ENCODE measurements around the gene ATAD3A.
A peak's percentile ranks its signal among the peaks of the same experiment; 100 is the strongest.

ATAD3A gene

DNA sequence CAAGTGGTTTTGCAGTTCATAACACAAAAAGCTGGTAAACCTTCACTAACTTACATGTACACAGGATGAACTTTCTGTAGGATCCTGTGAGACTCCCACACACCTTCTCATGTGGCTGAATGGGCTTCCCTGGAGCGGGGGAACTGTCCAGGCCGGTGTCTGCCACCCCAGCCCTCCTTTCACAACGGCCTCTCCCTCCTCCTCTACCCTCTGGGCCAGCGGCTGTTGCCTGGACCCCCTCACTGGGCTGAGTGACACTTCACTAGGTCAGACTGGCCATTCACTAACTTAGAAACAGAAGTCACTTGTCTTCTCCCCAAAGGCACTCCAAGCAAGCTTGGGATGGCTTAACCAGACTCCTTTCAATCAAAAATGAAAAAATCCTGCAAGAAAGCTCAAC, 46.6 kb downstream of the ATAD3A start:
- DNase-seq = no peak

DNA sequence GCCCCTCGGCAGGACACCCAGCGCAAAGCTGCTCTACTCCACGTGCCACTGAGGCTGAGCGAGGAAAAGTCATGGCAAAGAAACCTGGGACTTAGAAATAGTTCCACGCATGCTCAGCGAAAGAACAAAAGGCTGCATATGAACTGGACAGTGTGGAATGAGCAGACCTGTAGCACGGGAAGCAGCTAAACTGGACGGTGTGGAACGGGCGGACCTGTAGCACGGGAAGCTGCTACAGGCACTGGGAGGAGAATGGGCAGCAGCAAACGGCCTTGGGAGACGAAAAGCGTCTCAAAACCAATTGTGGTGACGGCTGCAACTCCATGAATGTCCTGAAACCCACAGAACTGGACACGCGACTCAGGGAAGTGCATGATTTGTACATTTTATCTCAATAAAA, 47.1 kb downstream of the ATAD3A start:
- no peak for DNase-seq

DNA sequence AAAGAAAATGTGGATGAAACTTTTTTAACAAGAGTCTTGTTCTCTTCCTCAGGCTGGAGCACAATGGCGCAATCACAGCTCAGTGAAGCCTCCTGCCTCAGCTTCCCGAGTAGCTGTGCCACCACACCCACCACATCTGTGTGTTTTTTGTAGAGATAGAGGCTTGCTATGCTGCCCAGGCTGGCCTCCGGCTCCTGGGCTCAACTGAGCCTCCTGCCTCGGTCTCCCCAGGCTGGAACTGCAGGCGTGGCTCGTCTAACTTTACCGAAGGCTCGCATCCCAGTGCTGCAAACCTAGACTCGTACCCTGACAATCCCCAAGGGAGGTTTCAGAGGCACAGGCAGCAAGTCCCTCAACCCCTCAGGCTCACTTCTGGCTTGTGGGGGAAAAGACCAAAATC, 48.2 kb downstream of the ATAD3A start:
- DNase-seq = no peak

DNA sequence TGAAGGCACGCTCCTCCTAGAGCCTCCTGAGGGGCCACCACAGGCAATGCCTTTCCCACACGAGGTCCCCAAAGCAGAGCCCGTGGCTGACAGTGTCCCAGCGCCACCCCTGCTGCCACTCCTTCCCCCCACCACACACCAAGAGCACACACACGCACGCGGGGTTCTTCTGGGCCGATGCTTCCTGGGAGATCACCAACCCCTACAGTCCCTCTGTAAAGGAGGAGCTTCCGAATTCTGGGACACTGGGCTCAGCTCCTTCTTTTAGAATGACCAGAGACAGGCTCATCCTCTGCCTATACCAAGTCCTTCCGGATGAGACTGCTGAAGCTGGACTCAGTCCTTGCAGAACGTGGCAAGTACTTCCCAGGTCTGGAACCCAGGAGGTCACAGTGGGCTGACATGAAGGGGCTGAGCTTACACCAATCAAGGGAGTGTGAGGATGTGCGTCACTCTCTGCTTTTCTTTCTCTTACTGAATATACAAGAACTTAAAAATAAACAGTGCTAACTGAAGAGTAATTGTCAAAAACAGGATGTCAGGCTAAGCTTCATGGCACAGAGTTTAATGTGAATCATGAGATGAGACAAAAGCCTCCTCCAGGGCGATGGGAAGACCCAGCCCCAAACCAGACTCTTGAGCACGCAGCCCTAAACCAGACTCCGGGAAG, 50.0 kb downstream of the ATAD3A start:
- no peak for DNase-seq

DNA sequence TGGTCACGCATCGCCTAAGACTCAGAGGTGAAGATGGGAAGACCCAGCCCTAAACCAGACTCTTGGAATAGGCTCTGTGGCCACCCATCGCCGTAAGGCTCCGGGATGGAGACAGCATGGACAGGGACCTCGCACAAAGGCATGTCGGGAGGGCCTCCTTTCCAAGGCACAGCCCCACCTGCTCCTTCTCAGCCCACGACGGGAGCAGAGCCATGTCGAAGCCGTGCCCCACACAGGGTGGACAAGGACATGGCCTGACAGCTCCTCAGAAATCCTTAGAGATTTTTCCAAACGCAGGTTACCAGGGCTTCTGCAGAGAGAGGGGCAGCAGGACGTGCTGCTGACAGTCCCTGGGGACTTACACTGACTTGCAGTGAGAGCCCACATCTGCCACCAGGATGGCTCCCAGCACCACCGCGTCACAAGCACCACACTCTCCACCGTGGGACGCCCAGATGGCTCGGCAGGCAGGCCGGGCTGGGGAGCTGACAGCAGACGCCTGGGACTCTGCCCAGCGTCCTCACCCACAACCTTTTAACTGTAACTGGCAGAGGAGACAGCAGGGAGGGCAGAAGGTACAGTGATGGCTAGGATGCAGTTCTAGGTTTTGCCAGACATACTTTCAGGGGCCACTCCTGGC, 50.7 kb downstream of the ATAD3A start:
- DNase-seq = no peak

DNA sequence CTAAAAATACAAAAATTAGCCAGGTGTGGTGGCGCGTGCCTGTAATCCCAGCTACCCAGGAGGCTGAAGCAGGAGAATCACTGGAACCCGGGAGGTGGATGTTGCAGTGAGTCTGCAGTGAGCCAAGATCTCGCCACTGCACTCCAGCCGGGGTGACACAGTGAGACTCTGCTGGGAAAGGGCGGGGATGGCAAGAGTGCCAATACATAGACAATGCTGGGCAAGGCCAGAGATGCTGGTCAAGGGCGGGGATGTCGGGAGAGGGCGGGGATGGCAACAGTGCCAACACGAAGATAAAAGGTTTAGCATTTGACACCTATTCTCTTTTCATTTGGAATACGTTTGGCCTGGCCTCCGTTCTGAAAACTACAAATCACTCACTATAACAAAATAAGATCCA, 51.7 kb downstream of the ATAD3A start:
- DNase-seq = no peak

DNA sequence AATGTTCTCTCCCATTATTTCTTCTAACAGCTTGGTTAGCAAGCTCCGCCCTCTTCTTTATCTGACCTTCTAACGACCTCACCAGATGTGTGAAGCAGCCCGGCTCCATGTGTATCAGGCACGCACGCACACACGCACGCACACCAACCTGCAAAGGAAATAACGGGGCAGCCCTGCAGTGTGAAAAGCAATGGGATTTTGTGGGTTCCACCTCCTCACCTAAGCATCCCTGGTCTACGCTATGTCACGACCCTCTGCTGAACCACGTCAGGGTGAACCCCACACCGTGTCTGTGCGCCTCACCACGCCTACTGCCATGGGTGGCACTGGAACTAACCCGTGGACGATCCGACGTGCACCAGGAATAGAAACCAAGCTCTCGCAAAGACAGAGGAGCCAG, 52.3 kb downstream of the ATAD3A start:
- no peak for DNase-seq

DNA sequence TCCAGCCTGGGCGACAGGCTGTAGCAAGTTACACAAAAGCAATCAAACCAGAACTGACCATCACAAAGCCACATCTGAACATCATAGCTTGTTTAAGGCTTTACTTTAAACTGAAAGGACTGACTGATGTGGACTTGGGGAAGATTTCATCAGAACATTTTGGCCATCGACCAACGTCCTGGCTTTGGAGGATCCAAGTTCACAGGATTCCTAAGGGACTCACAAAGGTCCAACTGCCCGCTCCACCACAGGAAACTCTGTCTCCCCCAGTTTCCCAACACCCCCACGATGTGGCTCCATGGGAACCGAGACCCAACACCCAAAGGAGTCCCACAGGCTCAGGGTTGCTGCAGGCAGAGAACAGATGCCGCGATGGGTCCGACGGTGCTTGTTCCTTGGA, 53.4 kb downstream of the ATAD3A start:
- DNase-seq = no peak

DNA sequence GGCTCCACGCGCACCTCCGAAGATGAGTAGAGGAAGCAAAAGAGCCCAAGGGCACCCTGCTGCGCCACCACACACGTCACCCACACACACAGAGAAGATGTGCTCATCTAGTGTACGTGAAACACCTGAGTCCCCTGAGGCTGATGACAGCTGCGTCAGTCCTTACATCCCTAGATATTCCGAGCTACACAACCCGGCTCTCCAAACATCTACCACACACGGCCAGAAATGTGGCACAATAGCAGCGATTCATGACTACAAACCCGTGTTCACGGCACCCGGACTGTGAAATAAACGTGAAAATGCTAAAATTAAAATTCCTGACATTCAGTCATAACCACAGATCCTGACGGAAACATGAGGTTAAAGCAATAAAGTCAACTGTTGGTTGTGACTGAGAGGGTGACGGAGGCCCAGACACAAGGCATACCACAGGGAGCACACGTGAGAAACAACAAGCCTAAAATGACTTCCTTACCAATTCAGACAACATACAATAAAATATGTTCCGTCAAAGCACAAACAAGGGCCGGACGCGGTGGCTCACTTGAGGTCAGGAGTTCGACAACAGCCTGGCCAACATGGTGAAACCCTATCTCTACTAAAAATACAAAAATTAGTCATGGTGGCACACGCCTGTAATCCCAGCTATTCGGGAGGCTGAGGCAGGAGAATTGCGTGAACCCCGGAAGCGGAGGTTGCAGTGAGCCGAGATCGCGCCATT, 55.4 kb downstream of the ATAD3A start:
- DNase-seq = no peak

DNA sequence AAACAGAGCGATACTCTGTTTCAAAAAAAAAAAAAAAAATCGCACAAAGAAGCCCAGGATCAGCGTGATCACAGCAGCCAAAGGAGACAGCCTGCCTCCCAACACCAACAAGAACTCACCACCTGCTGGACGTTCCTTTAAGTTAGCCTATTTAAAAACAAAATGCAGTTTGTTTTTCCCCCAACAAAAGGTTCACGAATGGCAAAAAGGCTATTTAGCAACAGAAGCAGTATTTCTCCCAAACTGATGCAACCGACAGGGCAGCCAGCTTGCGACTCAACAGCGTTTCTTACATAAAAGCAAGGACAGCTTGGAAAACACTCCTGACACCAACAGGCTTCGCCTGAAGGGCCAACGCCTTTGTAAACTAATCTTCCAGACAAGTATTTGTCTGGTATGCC, 55.9 kb downstream of the ATAD3A start:
- no peak for DNase-seq

DNA sequence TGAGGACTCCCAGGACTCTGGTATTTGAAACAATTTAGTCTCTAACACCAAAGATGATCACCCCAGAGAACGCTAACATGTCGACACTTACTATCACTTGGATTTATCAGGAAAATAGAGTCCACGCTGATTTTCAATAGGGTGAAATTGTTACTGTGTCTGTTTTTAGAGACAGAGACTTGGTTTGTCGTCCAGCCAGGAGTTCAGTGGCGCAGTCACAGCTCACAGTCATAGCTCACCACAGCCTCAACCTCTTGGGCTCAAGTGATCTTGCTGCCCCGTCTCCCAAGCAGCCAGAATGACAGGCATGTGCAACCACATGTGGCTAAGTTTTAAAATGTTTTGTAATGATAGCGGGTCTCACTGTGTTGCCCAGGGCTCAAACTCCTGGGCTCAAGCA, 57.4 kb downstream of the ATAD3A start:
- DNase-seq = no peak

DNA sequence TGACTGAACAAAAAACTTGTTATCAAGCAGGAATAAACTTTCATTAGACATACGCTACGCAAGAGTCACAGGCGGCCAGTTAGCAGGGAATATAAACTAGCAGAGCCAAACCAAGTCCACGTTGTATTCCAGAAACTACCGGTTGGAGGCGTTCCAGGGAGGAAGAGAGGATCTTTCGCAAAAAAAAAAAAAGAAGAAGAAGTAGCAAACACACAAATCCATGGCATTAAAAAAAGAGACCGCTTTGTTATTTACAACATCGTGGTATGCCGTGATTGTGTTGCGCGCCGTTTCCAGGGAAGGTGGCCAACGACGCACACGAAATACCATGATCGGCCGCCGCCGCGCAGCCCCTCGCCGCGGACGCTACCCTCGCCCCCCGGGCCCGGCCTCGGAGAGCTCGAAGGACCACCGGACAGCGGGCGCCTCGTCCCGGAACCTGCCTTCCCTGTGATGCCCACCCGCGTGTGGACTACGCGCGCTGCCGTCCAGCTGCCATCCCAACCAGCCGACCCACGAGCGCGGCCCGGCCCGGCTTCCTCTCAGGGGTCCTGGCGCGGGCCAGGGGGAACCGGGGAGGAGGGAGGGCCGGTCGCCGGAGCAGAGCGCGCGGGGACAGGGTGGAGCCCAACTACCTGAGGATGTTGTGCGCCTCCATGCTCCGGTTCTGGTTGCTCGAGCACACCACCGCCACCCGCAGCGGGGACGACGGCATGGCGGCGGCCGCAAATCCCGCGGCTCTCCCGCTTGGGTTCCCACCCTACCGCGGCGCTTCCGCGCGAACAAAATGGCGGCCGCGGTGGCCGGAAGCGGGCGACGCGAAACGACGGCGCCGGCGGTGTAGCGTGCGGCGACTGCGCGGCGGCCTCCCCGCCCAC, 62.1 kb downstream of the ATAD3A start:
- peak; percentile 73 for DNase-seq

DNA sequence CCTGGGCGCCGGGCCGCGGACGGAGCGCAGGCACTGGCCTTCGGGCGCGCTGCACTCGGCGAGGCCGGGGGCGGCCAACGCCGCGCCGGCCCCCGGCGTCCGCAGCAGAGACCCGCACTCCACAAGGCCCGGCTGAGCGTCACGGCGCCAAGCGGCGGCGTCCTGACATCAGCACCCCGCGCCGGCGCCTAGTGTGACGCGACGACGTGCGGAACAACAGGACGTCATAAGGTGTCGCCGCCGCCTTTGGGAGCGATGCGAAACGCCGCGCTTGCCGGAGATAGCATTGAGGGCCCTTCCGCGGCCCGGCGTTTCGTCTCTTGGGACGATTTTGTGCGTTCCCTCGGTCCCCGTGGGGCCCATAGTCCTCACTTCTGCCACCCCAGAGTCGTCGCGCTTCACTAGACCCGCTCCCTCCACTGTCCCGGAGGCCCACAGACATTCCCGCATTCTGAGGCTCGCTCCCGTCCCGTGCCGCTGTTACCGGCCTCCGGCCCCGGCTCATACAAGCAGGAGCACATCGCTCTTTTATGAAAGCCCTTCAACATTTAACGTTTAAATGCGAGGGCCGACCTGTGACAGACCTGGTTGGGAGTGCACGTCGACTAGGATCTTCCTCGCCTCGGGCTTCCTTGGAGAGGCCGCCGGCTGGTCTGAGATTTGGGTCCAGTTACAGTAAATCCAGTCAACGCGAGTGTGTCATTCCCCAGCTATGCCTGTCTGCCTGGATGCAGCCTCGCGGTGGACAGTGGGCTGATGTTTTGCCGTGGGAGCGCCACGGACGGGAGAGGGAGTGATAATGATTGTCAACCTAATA, 63.0 kb downstream of the ATAD3A start, which contains the start of gene SSU72:
Gene SSU72 (minus strand): TSS at position 143 of the 817 bp plus-strand sequence. CDS start 306 bp downstream, outside the sequence.
- peak; percentile 93 for DNase-seq

DNA sequence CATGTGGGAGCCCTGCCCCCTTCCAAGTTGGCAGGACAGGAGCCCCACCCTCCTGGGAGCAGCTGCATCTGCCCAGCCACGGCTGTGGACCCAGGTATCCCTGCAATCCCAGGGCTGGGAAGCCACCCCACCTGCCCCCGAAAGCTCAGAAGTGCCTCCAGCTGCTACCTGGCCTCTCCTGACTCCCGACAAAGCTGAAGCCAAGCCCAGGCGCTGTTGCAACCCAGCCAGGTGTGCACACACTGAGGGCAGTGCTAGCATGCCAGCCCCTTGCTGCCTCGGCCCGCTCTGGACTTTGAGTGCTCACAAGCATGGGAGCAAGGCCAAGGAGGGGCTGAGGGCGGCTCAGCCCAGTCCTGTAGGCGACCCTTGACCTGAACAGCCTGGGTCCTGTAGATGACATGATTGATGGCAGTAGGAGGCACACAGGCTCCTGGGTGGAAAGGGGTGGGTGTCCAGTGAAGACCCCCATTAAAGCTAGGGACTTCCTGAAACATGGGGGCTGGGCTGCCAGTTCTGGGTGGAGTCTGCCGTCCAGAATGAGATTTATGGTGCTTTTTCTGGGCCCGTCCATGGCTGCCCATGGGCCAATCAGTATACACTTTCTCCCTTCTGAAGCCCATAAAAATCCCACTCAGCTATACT, 65.5 kb downstream of the ATAD3A start:
- DNase-seq = no peak

DNA sequence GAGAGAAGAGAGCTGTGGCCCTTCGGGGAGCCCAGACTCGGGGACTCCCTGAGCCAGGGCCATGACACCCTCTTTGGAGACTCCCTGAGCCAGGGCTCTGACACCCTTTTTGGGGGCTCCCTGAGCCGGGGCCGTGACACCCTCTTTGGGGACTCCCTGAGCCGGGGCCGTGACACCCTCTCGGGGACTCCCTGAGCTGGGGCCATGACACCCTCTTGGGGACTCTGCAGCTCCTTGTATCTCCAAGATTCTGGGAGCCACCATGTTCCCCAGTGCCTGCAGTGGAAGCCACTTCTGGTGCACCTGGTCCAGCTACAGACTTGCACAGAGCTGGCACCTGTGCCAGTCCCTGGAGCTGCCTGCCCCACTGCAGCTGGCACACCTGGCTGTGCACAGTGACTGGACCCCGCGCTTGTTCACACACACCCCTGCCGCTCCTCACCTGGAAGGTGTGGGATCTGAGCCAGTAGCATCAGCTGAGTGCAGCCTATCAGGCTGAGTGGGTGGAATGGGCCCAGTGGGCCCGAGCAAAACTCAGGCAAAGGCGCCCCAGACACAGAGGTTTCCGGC, 66.5 kb downstream of the ATAD3A start:
- no peak for DNase-seq

DNA sequence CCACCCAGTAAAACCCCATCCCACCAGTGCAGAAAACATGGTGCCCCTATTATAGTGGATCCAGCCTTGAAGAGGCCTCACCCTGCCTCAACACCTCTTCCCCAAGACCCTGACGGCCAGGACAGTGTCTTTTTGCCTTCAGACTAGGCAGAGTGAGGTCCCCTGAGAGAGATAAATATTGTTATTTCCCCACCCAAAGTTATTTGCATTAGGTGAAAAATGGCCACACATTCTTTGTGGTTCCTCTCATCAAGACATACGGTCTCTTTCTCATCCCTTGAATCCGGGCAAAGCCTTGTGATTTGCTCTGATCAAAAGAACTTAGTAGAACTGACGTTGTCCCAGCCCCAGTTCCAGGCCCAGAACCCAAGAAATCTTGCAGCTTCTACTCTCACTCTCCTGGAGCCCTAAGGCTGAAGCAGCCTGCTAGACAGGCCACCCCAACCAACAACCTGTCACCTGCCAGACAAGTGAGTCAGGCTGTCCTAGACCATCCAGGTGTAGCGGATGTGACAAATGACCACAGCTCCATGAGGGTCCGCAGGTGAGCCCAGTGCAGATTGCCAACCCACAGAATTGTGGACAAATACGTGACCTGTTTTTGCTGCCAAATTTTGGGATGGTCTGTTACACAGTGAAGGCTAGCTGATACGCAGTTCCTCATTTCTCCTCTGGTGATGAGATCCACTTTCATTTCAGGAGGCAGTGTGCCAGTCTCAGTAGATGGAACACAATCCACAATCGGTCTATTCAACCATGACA, 70.8 kb downstream of the ATAD3A start:
- no peak for DNase-seq

DNA sequence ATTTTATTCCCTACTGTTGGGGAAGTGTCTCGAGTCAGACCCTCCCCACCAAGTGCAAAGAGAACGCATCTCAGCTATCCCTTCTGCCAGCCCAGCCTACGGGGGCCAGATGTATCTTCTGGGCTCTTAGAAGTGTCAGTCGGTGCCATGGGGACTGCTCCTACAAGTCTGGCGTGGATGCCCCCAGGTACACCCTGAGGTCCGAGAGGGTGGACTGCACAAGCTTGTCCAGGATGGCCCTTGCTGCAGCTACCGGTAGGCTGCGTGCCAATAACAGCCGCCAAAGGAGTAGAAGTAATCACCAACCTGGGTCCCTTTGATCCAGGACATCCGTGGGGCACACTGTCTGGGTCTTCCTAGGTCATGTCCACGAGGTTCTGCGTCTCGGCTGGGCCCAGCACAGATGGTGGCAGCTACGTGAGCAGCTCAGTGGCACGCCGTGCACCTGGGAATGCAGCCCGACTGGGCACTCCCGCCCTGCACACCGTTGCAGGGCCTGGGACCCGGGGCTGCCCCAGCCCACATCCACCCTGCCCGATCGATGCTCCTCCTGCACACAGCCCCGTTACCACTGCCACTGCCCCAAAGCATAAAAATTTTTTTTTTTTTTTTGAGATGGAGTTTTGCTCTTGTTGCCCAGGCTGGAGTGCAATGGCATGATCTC, 71.5 kb downstream of the ATAD3A start:
- DNase-seq = no peak

All from DMS153 (cell line).